NCI-H510A treated with DMSO at 0.1 percent for 48 hours (cell line): ENCODE results near the gene LGALS7B.
"Not testable (repeated sequence)": the region's sequence is repeated elsewhere in the genome, so short reads cannot be mapped to it uniquely, and the experiment has no call there.

Experiments used
- DNase-seq: peaks from one replicate; lab custom pipeline; 2025; lab: John Stamatoyannopoulos, UW

The LGALS7B gene

DNA sequence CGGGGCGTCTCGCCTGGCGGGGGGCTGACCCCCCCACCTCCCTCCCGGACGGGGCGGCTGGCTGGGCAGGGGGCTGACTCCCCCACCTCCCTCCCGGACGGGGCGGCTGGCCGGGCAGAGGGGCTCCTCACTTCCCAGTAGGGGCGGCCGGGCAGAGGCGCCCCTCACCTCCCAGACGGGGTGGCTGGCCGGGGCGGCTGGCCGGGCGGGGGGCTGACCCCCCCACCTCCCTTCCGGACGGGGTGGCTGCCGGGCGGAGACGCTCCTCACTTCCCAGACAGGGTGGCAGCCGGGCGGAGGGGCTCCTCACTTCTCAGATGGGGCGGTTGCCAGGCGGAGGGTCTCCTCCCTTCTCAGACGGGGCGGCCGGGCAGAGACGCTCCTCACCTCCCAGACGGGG, 8.8 kb downstream of the LGALS7B start:
- DNase-seq: not testable (repeated sequence)

- DNase-seq: no peak
Observed at GRCh38 chr19:38799104-38799503, 10.1 kb downstream of the LGALS7B start.

GRCh38 chr19:38800577-38801347, 11.8 kb downstream of the LGALS7B start:
- DNase-seq: no peak

DNA sequence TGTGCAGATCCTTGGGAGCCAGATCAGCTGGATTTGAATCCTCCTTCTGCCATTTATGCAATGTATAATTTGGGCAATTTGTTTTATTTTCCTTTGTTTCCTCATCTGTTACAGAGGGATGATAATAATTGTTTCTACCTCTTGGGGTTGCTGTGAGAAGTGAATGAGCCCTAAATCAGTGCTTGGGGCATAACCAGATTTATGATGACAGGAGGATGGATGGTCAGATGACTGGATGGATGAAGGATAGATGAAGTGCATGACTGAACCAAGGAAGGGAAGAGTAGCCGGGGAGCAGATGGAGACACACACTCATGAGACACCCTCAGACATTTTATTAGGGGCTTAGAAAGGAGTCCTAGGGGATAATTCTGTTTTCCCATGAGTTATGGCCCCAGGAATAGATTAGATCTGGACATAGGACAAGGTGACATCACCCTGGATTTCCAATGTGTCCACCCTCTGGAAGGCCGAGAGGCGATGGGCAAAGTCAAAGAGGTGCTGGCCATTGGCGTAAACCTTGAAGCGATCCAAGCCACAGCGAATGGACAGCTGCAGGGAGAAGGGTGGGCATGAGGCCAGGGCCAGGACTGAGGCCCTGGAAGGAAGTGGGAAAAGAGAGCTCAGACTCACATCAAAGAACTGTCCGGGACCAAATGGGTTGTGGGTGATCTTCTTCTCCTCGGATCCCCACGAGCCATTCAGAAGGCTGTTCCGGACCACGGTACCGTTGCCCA, 12.5 kb downstream of the LGALS7B start:
- no peak for DNase-seq

DNA sequence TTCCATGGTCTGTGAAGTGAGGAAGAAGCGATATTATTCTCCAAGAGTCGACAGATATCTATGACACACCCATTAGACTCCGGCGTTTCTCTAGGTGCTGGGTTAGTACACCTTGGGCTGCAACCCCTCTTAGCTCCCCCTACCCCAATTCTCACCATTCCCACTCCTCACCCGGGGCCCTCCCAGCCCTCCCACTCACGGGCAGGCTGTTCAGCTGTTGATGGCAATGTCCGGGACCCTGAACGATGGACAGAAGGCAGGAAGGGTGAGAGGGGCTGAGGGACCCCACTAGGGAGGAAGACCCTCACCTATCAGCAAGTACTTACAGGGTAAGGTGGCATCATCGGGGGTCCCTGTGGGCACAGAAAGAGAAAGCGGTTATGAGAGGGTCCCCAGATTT, 14.5 kb downstream of the LGALS7B start:
- no peak for DNase-seq

GRCh38 chr19:38805180-38805579, 16.2 kb downstream of the LGALS7B start:
- no peak for DNase-seq

DNA sequence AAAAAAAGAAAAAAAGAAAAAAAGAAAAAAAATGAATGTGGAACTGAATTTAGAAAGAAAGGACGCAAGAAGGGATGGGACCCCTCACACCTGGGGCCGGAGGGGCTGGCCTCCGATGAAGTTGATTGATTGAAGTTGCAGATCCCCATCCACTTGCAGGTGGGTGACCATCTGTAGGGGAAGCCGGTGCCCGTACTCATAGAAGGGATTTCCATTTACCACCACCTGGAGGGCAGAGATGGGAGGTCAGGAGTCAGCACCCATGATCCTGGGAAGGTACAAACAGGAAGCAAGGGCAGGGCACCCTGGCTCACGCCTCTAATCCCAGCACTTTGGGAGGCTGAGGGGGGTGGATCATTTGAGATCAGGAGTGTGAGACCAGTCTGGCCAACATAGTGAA, 17.4 kb downstream of the LGALS7B start:
- DNase-seq: no peak

DNA sequence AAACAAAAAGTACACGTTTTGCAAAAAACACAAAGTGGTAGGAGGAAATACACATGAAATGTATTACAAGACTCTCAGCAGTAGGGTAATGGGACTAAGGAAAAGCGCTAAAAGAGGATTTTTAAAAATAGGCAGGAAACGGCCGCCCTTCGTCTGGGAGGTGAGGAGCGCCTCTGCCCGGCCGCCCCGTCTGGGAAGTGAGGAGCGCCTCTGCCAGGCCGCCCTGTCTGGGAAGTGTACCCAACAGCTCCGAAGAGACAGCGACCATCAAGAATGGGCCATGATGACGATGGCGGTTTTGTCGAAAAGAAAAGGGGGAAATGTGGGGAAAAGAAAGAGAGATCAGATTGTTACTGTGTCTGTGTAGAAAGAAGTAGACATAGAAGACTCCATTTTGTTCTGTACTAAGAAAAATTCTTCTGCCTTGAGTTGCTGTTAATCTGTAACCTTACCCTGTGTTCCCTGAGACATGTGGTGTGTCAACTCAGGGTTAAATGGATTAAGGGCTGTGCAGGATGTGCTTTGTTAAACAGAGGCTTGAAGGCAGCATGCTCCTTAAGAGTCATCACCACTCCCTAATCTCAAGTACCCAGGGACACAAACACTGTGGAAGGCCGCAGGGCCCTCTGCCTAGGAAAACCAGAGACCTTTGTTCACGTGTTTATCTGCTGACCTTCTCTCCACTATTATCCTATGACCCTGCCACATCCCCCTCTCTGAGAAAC, 18.5 kb downstream of the LGALS7B start:
- not testable (repeated sequence) for DNase-seq

- DNase-seq: no peak
Observed at GRCh38 chr19:38808741-38809140, 19.7 kb downstream of the LGALS7B start.

DNA sequence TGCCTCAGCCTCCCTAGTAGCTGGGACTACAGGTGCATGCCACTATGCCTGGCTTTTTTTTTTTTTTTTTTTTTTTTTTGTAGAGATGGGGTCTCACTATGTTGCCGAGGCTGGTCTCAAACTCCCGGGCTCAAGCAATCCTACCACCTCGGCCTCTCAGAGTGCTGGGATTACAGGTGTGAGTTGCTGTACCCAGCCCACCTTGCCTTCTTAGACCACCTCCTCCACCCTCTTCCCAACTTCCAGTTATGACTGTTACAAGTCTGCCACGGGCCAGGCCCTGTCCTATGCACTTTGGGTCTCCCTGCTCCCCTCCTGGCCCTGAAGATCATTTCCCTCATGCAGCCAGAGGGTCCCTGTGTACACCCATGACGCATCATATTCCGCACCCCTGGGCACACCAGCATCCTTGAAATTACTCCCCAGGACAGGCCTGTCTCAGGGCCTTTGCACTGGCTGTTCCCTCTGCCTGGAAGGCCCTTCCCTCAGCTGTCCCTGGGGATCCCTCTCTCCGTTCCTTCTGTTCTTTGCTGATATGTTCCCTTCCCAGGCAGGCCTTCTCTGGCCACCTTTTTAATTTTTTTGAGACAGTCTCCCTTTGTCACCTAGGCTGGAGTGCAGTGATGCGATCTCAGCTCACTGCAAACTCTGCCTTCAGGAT, 20.7 kb downstream of the LGALS7B start:
- no peak for DNase-seq

DNA sequence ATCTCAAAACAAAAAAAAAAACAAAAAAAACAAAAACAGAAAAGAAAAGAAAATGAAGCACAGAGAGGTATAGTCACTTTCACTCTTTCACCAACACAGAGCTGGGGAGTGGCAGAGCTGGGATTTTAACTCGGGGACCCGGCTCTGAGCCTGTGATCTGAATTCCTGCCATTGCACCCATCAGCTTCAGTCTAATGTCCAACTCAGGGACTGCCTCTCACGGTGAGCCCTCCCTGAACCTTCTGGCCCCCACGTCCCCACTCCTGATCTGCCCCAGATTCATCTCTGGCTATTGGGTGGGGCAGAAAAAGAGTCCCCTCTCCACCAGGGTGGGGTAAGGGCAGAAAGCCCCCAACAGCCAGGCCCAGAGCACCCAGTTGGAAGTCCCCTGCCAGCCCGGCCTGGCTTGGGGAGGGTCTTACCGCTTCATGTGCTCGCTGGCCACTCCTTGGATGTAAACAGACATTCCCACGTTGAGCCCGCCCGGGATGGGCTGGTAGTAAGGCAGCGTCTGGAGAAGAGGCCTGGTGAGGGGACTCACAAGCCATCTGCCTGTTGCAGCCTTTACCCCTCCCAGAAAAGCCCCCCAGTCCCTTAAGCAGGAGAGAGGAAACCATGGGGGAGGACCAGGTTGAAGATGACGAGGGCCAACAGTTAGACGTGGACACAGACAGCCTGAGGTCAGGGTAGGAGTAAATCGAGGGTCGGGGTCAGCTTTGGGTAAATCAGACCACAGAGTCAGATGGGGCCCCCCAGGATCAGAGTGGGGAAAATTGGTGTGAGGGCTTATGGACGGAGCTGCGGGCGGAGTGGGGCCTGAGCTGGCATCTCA, 23.2 kb downstream of the LGALS7B start:
- DNase-seq: no peak

GRCh38 chr19:38812841-38813320, 23.9 kb downstream of the LGALS7B start, which contains the start of gene LGALS4:
Gene LGALS4, minus strand, starts transcription at chr19:38812945. Its CDS starts 59 bp downstream, at chr19:38812886.
- DNase-seq: no peak

GRCh38 chr19:38813323-38813722, 24.3 kb downstream of the LGALS7B start:
- no peak for DNase-seq

- not testable (repeated sequence) for DNase-seq
Observed at GRCh38 chr19:38813932-38814331, 24.9 kb downstream of the LGALS7B start.

DNA sequence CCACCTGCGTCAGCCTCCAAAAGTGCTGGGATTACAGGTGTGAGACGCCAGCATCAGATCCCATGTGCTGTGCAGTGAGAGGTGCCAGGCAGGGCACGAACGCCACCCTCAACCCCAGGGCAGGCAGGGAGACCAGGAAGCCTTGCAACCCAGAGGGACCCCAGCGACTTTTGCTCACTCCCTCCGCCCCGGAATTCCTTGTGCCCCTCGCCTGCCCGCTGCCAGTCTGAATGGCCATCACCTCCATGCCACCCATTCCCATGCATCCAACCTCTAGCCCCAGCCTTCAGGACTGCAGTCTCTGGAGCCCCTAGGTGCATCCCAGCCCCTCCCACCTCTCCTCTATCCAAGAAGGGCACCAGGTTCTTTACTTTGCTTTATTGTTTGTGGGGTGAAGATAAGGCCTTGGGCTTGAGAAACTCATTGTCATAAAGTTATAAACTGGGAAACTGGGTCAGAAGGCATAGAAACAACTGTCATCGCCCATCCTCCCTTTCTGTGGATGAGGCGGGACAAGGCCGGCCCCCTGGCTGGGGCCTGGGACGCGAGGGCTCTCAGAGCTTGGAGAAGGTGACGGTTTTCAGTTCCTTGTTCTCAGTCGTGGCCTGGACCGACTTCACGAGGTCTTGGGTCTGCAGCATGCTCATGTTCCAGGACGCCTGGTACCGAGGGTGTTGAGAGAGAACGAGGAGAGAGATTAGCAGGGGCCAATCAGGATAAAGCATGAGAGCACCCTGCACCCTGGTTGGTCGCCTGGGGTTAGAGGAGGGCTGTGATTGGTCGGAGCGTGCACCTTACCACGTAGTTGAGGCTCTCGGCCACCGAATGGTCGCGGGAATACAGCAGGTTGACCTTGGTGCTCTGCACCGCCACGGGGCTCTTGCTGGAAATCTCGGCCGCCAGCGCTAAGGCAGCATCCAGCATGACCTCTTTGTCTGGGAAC, 26.3 kb downstream of the LGALS7B start:
- no peak for DNase-seq

GRCh38 chr19:38816131-38816750, 27.2 kb downstream of the LGALS7B start:
- DNase-seq: no peak

- no peak for DNase-seq
Observed at GRCh38 chr19:38817081-38817480, 28.1 kb downstream of the LGALS7B start.

DNA sequence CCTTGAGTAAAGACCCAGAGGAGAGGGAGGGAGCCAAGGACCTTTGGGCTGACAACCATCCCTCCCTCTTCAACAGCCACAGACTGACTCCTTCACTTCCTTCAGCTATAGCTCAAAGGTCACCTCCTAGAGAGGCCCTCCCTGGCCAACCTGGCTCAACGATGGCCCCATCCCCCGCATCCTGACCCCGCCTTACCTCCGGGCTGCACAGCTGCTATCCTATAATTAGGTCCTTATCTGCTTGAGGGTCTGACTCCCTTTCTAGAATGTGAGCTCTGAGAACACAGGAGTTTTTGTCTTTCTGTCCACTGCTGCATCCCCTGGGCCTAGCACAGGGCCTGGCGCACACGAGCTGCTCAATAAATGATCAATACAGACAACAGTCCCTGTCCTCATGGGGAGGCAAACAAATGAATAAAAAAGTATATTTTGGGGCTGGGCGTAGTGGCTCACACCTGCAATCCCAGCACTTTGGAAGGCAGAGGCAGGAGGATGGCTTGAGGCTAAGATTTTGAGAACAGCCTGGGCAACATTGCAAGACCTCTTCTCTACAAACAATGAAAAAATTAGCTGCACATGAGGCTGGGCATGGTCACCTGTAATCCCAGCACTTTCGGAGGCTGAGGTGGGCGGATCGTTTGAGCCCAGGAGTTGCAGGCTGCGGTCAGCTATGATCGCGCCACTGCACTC, 30.4 kb downstream of the LGALS7B start:
- DNase-seq: no peak
